ENCODE measurements around the gene EVI2A. TPM values are rescaled to one million over a fixed set of nuclear protein-coding genes. Genes with fewer than 3 reads are reported as not detected.

EVI2A gene
- total and polyA plus RNA-seq, 10 of the 15 experiments (the other 5 are each of a cell fraction or from before 2014, with no cell fraction given): 4.6 to 78.3 (median 25.7) TPM

DNA sequence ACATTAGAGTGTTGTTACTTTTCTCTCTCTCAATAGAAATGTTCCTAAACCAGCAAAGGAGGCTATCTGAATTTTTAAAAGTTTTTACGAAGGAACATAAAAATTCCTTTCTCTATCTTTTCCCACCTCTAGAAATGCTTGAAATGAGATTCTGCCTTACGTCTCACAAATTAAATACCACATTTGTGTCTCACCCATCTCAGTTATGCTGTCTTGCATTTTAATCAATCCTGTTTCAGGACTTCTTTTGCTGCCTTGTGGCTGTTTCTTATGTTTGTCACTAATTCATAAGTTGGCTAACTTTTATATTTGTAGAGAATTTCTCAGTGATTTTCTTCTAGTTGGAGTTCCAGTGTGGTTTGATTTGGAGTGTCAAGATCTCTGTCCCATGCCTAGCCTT is 27.8 kb downstream of the EVI2A start (continued):
- no peak for TF ChIP-seq EZH2 (IDR thresholded peaks at IDR 0.05; ENCODE audit: borderline replicate concordance, control insufficient read depth, low read depth, low read length)
- TF ChIP-seq, protein P1, sequence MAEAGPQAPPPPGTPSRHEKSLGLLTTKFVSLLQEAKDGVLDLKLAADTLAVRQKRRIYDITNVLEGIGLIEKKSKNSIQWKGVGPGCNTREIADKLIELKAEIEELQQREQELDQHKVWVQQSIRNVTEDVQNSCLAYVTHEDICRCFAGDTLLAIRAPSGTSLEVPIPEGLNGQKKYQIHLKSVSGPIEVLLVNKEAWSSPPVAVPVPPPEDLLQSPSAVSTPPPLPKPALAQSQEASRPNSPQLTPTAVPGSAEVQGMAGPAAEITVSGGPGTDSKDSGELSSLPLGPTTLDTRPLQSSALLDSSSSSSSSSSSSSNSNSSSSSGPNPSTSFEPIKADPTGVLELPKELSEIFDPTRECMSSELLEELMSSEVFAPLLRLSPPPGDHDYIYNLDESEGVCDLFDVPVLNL (IDR thresholded peaks at IDR 0.05; ENCODE audit: low read depth, low read length): no peak
- no peak for TF ChIP-seq ASH2L (IDR thresholded peaks at IDR 0.05; ENCODE audit: borderline replicate concordance, low read depth)

DNA sequence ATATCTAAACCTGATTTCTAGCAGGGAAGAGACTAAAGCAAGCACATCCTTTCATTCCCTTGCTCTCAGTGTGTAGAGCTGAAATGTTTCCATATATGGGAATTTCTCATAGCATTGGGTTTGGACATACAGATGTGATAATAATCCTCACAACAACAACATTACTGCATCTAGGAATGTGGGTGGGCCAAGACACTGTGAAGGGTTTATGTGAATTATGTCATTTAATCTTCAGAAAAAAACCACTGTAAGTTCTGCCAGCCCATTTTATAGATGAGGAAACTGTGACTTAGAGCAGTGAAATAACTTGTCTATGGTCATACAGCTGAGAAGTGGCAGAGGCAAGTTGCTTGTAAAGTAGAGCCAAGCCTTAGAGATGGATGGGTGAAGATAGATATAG is 29.6 kb downstream of the EVI2A start:
- in situ Hi-C loops (cut with MboI): no loop called here
- intact Hi-C loops (cut with micrococcal nuclease; ENCODE audit: unreplicated experiment): no loop called here
- Histone ChIP-seq H4K20me1 (ENCODE audit: control insufficient read depth, insufficient read depth) (no peaks in the 10 kb centered on the region), H3K27me3 (replicated peaks in 1 of 2; ENCODE audit: control insufficient read depth in 2 of 2, insufficient read depth in 2 of 2, low read length in 1 of 2) (no peaks in the 10 kb centered on the region), H3K79me2 (ENCODE audit: control insufficient read depth, insufficient read depth, low read length) (no peaks in the 10 kb centered on the region), H3K9ac (ENCODE audit: control insufficient read depth, insufficient read depth, low read length) (no peak overlapping the region), H3K9me3 (replicated peaks; ENCODE audit: control insufficient read depth, insufficient read depth, low read length) (no peaks in the 10 kb centered on the region), H3K27ac (ENCODE audit: control insufficient read depth, insufficient read depth) (no peak overlapping the region), H3K4me2 (ENCODE audit: control insufficient read depth, insufficient read depth) (no peak overlapping the region), H2AFZ (ENCODE audit: control insufficient read depth, low read depth, low read length) (no peak overlapping the region), H3K4me3 (no peak overlapping the region), H3K4me1 (ENCODE audit: control insufficient read depth, insufficient read depth, low read length) (no peaks in the 10 kb centered on the region), H3K36me3 (ENCODE audit: control insufficient read depth in 2 of 2, insufficient read depth in 2 of 2, low read length in 1 of 2) (no peaks in the 10 kb centered on the region; a peak in 2 of 4 replicates)
- TF ChIP-seq ZNF384 (IDR thresholded peaks at IDR 0.05; ENCODE audit: borderline replicate concordance, low read depth, low read length) (no peak), MTA3 (IDR thresholded peaks at IDR 0.05; ENCODE audit: borderline replicate concordance, low read length) (no peak), EP300 (IDR thresholded peaks at IDR 0.05; ENCODE audit: borderline replicate concordance in 1 of 2, control insufficient read depth in 1 of 2, low read depth in 2 of 2, low read length in 2 of 2) (no peak), ZZZ3 (IDR thresholded peaks at IDR 0.05; ENCODE audit: control insufficient read depth, insufficient read length, low read depth) (no peak), MTA2 (IDR thresholded peaks at IDR 0.05; ENCODE audit: low read depth) (no peak), SIX5 (IDR thresholded peaks at IDR 0.05; ENCODE audit: low read depth, low read length, severe bottlenecking) (no peak), ZNF24 (IDR thresholded peaks at IDR 0.05) (no peak), JUND (IDR thresholded peaks at IDR 0.05; ENCODE audit: low read depth, low read length) (no peak)
- TF ChIP-seq, protein P2, sequence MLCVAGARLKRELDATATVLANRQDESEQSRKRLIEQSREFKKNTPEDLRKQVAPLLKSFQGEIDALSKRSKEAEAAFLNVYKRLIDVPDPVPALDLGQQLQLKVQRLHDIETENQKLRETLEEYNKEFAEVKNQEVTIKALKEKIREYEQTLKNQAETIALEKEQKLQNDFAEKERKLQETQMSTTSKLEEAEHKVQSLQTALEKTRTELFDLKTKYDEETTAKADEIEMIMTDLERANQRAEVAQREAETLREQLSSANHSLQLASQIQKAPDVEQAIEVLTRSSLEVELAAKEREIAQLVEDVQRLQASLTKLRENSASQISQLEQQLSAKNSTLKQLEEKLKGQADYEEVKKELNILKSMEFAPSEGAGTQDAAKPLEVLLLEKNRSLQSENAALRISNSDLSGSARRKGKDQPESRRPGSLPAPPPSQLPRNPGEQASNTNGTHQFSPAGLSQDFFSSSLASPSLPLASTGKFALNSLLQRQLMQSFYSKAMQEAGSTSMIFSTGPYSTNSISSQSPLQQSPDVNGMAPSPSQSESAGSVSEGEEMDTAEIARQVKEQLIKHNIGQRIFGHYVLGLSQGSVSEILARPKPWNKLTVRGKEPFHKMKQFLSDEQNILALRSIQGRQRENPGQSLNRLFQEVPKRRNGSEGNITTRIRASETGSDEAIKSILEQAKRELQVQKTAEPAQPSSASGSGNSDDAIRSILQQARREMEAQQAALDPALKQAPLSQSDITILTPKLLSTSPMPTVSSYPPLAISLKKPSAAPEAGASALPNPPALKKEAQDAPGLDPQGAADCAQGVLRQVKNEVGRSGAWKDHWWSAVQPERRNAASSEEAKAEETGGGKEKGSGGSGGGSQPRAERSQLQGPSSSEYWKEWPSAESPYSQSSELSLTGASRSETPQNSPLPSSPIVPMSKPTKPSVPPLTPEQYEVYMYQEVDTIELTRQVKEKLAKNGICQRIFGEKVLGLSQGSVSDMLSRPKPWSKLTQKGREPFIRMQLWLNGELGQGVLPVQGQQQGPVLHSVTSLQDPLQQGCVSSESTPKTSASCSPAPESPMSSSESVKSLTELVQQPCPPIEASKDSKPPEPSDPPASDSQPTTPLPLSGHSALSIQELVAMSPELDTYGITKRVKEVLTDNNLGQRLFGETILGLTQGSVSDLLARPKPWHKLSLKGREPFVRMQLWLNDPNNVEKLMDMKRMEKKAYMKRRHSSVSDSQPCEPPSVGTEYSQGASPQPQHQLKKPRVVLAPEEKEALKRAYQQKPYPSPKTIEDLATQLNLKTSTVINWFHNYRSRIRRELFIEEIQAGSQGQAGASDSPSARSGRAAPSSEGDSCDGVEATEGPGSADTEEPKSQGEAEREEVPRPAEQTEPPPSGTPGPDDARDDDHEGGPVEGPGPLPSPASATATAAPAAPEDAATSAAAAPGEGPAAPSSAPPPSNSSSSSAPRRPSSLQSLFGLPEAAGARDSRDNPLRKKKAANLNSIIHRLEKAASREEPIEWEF (IDR thresholded peaks at IDR 0.05; ENCODE audit: insufficient replicate concordance, low read depth, low read length): no peak
- TF ChIP-seq, protein P3, sequence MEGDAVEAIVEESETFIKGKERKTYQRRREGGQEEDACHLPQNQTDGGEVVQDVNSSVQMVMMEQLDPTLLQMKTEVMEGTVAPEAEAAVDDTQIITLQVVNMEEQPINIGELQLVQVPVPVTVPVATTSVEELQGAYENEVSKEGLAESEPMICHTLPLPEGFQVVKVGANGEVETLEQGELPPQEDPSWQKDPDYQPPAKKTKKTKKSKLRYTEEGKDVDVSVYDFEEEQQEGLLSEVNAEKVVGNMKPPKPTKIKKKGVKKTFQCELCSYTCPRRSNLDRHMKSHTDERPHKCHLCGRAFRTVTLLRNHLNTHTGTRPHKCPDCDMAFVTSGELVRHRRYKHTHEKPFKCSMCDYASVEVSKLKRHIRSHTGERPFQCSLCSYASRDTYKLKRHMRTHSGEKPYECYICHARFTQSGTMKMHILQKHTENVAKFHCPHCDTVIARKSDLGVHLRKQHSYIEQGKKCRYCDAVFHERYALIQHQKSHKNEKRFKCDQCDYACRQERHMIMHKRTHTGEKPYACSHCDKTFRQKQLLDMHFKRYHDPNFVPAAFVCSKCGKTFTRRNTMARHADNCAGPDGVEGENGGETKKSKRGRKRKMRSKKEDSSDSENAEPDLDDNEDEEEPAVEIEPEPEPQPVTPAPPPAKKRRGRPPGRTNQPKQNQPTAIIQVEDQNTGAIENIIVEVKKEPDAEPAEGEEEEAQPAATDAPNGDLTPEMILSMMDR (IDR thresholded peaks at IDR 0.05 in 2 of 3, conservative IDR thresholded peaks at IDR 0.05 in 1 of 3; ENCODE audit: control insufficient read depth in 2 of 3, extremely low read depth in 1 of 3, insufficient read depth in 1 of 3, low read depth in 3 of 3, low read length in 3 of 3): no peak
- no peak for FAIRE-seq
- ChIA-PET POLR2A (no interaction called here), RAD21 (ENCODE audit: unreplicated experiment) (no interaction called here), CTCF (interaction anchor here (1.0 kb wide), 1 partner anchor 26 kb away, joined by 3 read pairs; no protein-coding TSS in a partner anchor), SMC1A (ENCODE audit: uncharacterized antibody, unreplicated experiment) (interaction anchor here (0.9 to 1.2 kb wide), 2 partner anchors 58 to 196 kb away, joined by 3 read pairs; no protein-coding TSS in a partner anchor)
- no peak for ATAC-seq
- no peak for DNase-seq (ENCODE audit: low read depth, low spot score)
- BruUV-seq (replicated peaks): no TSS peak

Data from GM12878 (cell line).